Naive thymus-derived CD4-positive, alpha-beta T cell (primary cell): ENCODE data around the gene AHDC1. TPM values are rescaled to one million over a fixed set of nuclear protein-coding genes. Genes with fewer than 3 reads are reported as not detected.

ENCODE experiments used
- ATAC-seq: fragments of 150-1000 bp; cut with Tn5 transposase; 2 replicates; pipeline ENCODE4 v1.10.0; 2021; ENCODE audit warnings: mild to moderate bottlenecking, moderate library complexity
- CTCF ChIA-PET: fragments of 350-600 bp; sonication (Branson Sonifier 250); formaldehyde crosslinking; loops from one replicate; lab custom pipeline; 2021; ENCODE audit warnings: antibody characterized with exemption; lab: Charles Lee
- POLR2A ChIA-PET: fragments of 350-600 bp; sonication (Branson Sonifier 250); formaldehyde crosslinking; loops from one replicate; lab custom pipeline; 2021; ENCODE audit warnings: antibody characterized with exemption, inconsistent platforms; lab: Charles Lee
- DNase-seq, 9 donors: peaks; one replicate each; pipeline versions ENCODE4 v3.0.0 to v3.0.0-alpha.2; 2020 to 2022; ENCODE audit warnings: mixed read lengths in 1 of 9
- H3K27ac ChIP-seq: one replicate; pipeline ENCODE4 v1.7.0; 2013; ENCODE audit warnings: mild to moderate bottlenecking, low read depth, low read length, moderate library complexity
- H3K27me3 ChIP-seq, 2 donors: one replicate each; pipeline ENCODE4 v1.7.0; 2013; ENCODE audit warnings: low read length in 2 of 2, mild to moderate bottlenecking in 2 of 2, moderate library complexity in 2 of 2; ENCODE audit not compliant: control insufficient read depth in 2 of 2, insufficient read depth in 2 of 2
- H3K36me3 ChIP-seq, 3 experiments: 1 replicate in 2 of 3; 2 replicates in 1 of 3; pipeline ENCODE4 v1.7.0; 2013; ENCODE audit warnings: low read length in 3 of 3, mild to moderate bottlenecking in 3 of 3, moderate library complexity in 1 of 3; ENCODE audit not compliant: insufficient read depth in 3 of 3, control insufficient read depth in 2 of 3
- H3K4me1 ChIP-seq, 2 donors: one replicate each; pipeline ENCODE4 v1.7.0; 2013; ENCODE audit warnings: low read length in 2 of 2, mild to moderate bottlenecking in 2 of 2, moderate library complexity in 1 of 2; ENCODE audit not compliant: control insufficient read depth in 2 of 2, insufficient read depth in 2 of 2
- H3K4me3 ChIP-seq: 2 replicates; pipeline ENCODE4 v1.7.0; 2013; ENCODE audit warnings: mild to moderate bottlenecking, low read length
- H3K9me3 ChIP-seq, 3 experiments: 1 replicate in 2 of 3; 2 replicates in 1 of 3; pipeline ENCODE4 v1.7.0; 2013; ENCODE audit warnings: low read length in 3 of 3; ENCODE audit not compliant: control insufficient read depth in 2 of 3
- H3K27ac Mint-ChIP-seq, 9 donors: one replicate each; pipeline ENCODE4 v1.8.0; 2020 to 2022; ENCODE audit warnings: mixed read lengths in 9 of 9, mild to moderate bottlenecking in 8 of 9, moderate library complexity in 5 of 9, inconsistent platforms in 2 of 9
- H3K27me3 Mint-ChIP-seq, 5 donors: one replicate each; pipeline ENCODE4 v1.8.0; 2021 to 2022; ENCODE audit warnings: mixed read lengths in 5 of 5, mild to moderate bottlenecking in 1 of 5
- H3K36me3 Mint-ChIP-seq, 5 donors: one replicate each; pipeline ENCODE4 v1.8.0; 2020 to 2022; ENCODE audit warnings: mixed read lengths in 5 of 5, mild to moderate bottlenecking in 3 of 5, inconsistent platforms in 1 of 5
- H3K4me1 Mint-ChIP-seq, 7 donors: one replicate each; pipeline ENCODE4 v1.8.0; 2020 to 2022; ENCODE audit warnings: mixed read lengths in 7 of 7, mild to moderate bottlenecking in 3 of 7, inconsistent platforms in 1 of 7
- H3K4me3 Mint-ChIP-seq, 10 donors: one replicate each; pipeline ENCODE4 v1.8.0; 2020 to 2022; ENCODE audit warnings: mild to moderate bottlenecking in 10 of 10, mixed read lengths in 10 of 10, moderate library complexity in 6 of 10, inconsistent platforms in 2 of 10
- H3K9me3 Mint-ChIP-seq, 11 donors: one replicate each; pipeline ENCODE4 v1.8.0; 2020 to 2022; ENCODE audit warnings: mixed read lengths in 11 of 11, mild to moderate bottlenecking in 4 of 11, inconsistent platforms in 1 of 11, moderate library complexity in 1 of 11
- intact Hi-C, 2 donors: fragments of 100-400 bp; cut with micrococcal nuclease; formaldehyde crosslinking; loops; one replicate each; pipeline ENCODE4 v1.15.1; 2023
- polyA plus RNA-seq, 2 donors: library from polyadenylated mRNA; unstranded; fragments of 300-500 nt; fragmentation: Illumina TruSeq; gene quantifications; one replicate each; pipeline ENCODE4 v1.2.3, GENCODE V29; 2021
- total RNA-seq, 6 experiments: library from RNA in 5 of 6; stranded (reverse) in 5 of 6; gene quantifications; 1 replicate in 5 of 6; 2 replicates in 1 of 6; pipeline ENCODE4 v1.2.3 and lab custom pipeline; 2021 to 2026

Gene AHDC1
- total and polyA plus RNA-seq, 7 experiments from 2014 or later, result 0.90 to 38.8 (median 21.3) TPM

GRCh38 chr1:27596261-27596660 is 7.7 kb downstream of the AHDC1 start:
- H3K9me3 Mint-ChIP-seq, result peaks cover 0 to 2% (median 0%) of the 10 kb centered on the region in 11 donors
- H3K36me3 Mint-ChIP-seq, result peaks cover 0 to 2% (median 0%) of the 10 kb centered on the region in 5 donors
- ATAC-seq (no peak), DNase-seq (no peak)
- POLR2A ChIA-PET, result interaction anchor here (0.9 to 2.1 kb wide), 4 partner anchors 12 to 105 kb away, joined by 3 to 6 read pairs (median 6); no protein-coding TSS in a partner anchor
- Histone ChIP-seq H3K9me3 (no peaks in the 10 kb centered on the region), H3K27ac (no peak overlapping the region), H3K36me3 (peaks cover 0 to 15% (median 0%) of the 10 kb centered on the region in 3 experiments), H3K4me1 (peaks cover 14 to 49% of the 10 kb centered on the region in 2 donors), H3K4me3 (no peak overlapping the region), H3K27me3 (no peaks in the 10 kb centered on the region)
- CTCF ChIA-PET, result interaction anchor here (1.5 kb wide), 1 partner anchor 193 kb away, joined by 7 read pairs; no protein-coding TSS in a partner anchor
- no peaks in the 10 kb centered on the region for H3K27me3 Mint-ChIP-seq
- no peak overlapping the region for H3K27ac Mint-ChIP-seq
- peaks cover 20 to 44% (median 25%) of the 10 kb centered on the region in 7 donors for H3K4me1 Mint-ChIP-seq
- no peak overlapping the region for H3K4me3 Mint-ChIP-seq
- intact Hi-C loops, result no loop called here

GRCh38 chr1:27595597-27595996 is 8.3 kb downstream of the AHDC1 start:
- no peak for DNase-seq
- Histone ChIP-seq H3K4me1 (peaks cover 14 to 48% of the 10 kb centered on the region in 2 donors), H3K27me3 (no peaks in the 10 kb centered on the region), H3K4me3 (no peak overlapping the region), H3K9me3 (no peaks in the 10 kb centered on the region), H3K27ac (no peak overlapping the region), H3K36me3 (peaks cover 0 to 17% (median 0%) of the 10 kb centered on the region in 3 experiments)
- Mint-ChIP-seq H3K27ac (no peak overlapping the region), H3K9me3 (peaks cover 0 to 2% (median 0%) of the 10 kb centered on the region in 11 donors), H3K36me3 (peaks cover 0 to 2% (median 0%) of the 10 kb centered on the region in 5 donors), H3K4me3 (no peak overlapping the region), H3K27me3 (no peaks in the 10 kb centered on the region), H3K4me1 (peaks cover 14 to 39% (median 18%) of the 10 kb centered on the region in 7 donors)
- intact Hi-C loops, result loop anchor here in 1 of 2 donors (2.0 kb wide), 1 partner anchor 19 kb away; no protein-coding TSS in a partner anchor
- ChIA-PET CTCF (interaction anchor here (1.4 to 1.5 kb wide), 2 partner anchors 27 to 193 kb away, joined by 4 to 7 read pairs; no protein-coding TSS in a partner anchor), POLR2A (interaction anchor here (0.6 to 2.1 kb wide), 6 partner anchors 12 to 314 kb away, joined by 4 to 6 read pairs (median 6); no protein-coding TSS in a partner anchor)
- ATAC-seq, result peak; percentile 24

- ATAC-seq (peak; percentile 36), DNase-seq (no peak)
- H3K36me3 ChIP-seq, result peaks cover 0 to 22% (median 0%) of the 10 kb centered on the region in 3 experiments
- Mint-ChIP-seq H3K4me1 (peaks cover 6 to 31% (median 10%) of the 10 kb centered on the region in 7 donors), H3K27me3 (no peaks in the 10 kb centered on the region), H3K36me3 (peaks cover 0 to 2% (median 0%) of the 10 kb centered on the region in 5 donors), H3K4me3 (no peak overlapping the region), H3K9me3 (peaks cover 0 to 2% (median 0%) of the 10 kb centered on the region in 11 donors), H3K27ac (no peak overlapping the region)
- H3K4me3 ChIP-seq, result no peak overlapping the region
- no peaks in the 10 kb centered on the region for H3K9me3 ChIP-seq
- intact Hi-C loops, result loop anchor here in 1 of 2 donors (2.0 kb wide), 1 partner anchor 18 kb away; no protein-coding TSS in a partner anchor
- H3K27me3 ChIP-seq, result no peaks in the 10 kb centered on the region
- CTCF ChIA-PET, result interaction anchor here (1.4 to 1.5 kb wide), 2 partner anchors 27 to 192 kb away, joined by 4 to 7 read pairs; no protein-coding TSS in a partner anchor
- POLR2A ChIA-PET, result interaction anchor here (0.6 to 2.1 kb wide), 7 partner anchors 11 to 315 kb away, joined by 3 to 6 read pairs (median 6); no protein-coding TSS in a partner anchor
- peaks cover 14 to 40% of the 10 kb centered on the region in 2 donors for H3K4me1 ChIP-seq
- no peak overlapping the region for H3K27ac ChIP-seq
Measured at GRCh38 chr1:27594564-27595510, 9.1 kb downstream of the AHDC1 start.

- H3K9me3 ChIP-seq, result no peaks in the 10 kb centered on the region
- Mint-ChIP-seq H3K27me3 (no peaks in the 10 kb centered on the region), H3K9me3 (peaks cover 0 to 2% (median 0%) of the 10 kb centered on the region in 11 donors), H3K27ac (no peak overlapping the region), H3K36me3 (peaks cover 0 to 2% (median 0%) of the 10 kb centered on the region in 5 donors), H3K4me3 (no peak overlapping the region), H3K4me1 (peaks cover 0 to 22% (median 4%) of the 10 kb centered on the region in 7 donors)
- POLR2A ChIA-PET, result no interaction called here
- H3K27me3 ChIP-seq, result no peaks in the 10 kb centered on the region
- intact Hi-C loops, result loop anchor here in 1 of 2 donors (2.0 kb wide), 1 partner anchor 17 kb away; no protein-coding TSS in a partner anchor
- H3K36me3 ChIP-seq, result peaks cover 0 to 27% (median 0%) of the 10 kb centered on the region in 3 experiments
- DNase-seq, result no peak
- no peak for ATAC-seq
- CTCF ChIA-PET, result interaction anchor here (0.6 to 1.4 kb wide), 3 partner anchors 26 to 210 kb away, joined by 3 to 4 read pairs (median 3); no protein-coding TSS in a partner anchor
- peaks cover 14 to 31% of the 10 kb centered on the region in 2 donors for H3K4me1 ChIP-seq
- H3K4me3 ChIP-seq, result no peak overlapping the region
- no peak overlapping the region for H3K27ac ChIP-seq
Measured at GRCh38 chr1:27593678-27594563, 10.0 kb downstream of the AHDC1 start.

- no peak for ATAC-seq
- H3K36me3 Mint-ChIP-seq, result peaks cover 0 to 2% (median 0%) of the 10 kb centered on the region in 5 donors
- H3K27me3 ChIP-seq, result no peaks in the 10 kb centered on the region
- peaks cover 0 to 32% (median 0%) of the 10 kb centered on the region in 3 experiments for H3K36me3 ChIP-seq
- peaks cover 0 to 2% (median 0%) of the 10 kb centered on the region in 11 donors for H3K9me3 Mint-ChIP-seq
- DNase-seq, result no peak
- no peaks in the 10 kb centered on the region for H3K9me3 ChIP-seq
- no peak overlapping the region for H3K4me3 ChIP-seq
- no peak overlapping the region for H3K27ac Mint-ChIP-seq
- ChIA-PET POLR2A (no interaction called here), CTCF (interaction anchor here (0.6 to 0.8 kb wide), 4 partner anchors 35 to 209 kb away, joined by 3 read pairs; no protein-coding TSS in a partner anchor)
- intact Hi-C loops, result no loop called here
- H3K27me3 Mint-ChIP-seq, result no peaks in the 10 kb centered on the region
- H3K4me1 Mint-ChIP-seq, result peaks cover 0 to 15% (median 0%) of the 10 kb centered on the region in 7 donors
- no peak overlapping the region for H3K27ac ChIP-seq
- H3K4me3 Mint-ChIP-seq, result no peak overlapping the region
- peaks cover 14 to 24% of the 10 kb centered on the region in 2 donors for H3K4me1 ChIP-seq
Measured at GRCh38 chr1:27592931-27593677, 10.8 kb downstream of the AHDC1 start.
